Measurements from ENCODE around the gene DCANP1.

Gene DCANP1

GRCh38 chr5:135439231-135440205, 7.6 kb downstream of the DCANP1 start:
- TF ChIP-seq Cebpa-rat (IDR thresholded peaks at IDR 0.05), result no peak
- no peaks in the 10 kb centered on the region for H3K27me3 ChIP-seq
- H3K4me2 ChIP-seq, result peak overlapping the region; percentile 86 to 97 (median 91)
- H3K27ac ChIP-seq, result peak overlapping the region; percentile 44 to 99 (median 91); a peak in 20 of 22 replicates
- peaks cover 98 to 100% (median 100%) of the 10 kb centered on the region in 10 experiments for H3K4me1 ChIP-seq
- no peaks in the 10 kb centered on the region for H3K9me3 ChIP-seq (replicated peaks in 1 of 11)
- no peaks in the 10 kb centered on the region for H3K36me3 ChIP-seq
- H3K9ac ChIP-seq, result peak overlapping the region; percentile 20 to 88 (median 59); a peak in 19 of 22 replicates
- no peaks in the 10 kb centered on the region for H4K20me1 ChIP-seq
- H3K4me3 ChIP-seq, result peak overlapping the region in 5 of 10 experiments; percentile 3 to 49 (median 33); a peak in 6 of 20 replicates

DNA sequence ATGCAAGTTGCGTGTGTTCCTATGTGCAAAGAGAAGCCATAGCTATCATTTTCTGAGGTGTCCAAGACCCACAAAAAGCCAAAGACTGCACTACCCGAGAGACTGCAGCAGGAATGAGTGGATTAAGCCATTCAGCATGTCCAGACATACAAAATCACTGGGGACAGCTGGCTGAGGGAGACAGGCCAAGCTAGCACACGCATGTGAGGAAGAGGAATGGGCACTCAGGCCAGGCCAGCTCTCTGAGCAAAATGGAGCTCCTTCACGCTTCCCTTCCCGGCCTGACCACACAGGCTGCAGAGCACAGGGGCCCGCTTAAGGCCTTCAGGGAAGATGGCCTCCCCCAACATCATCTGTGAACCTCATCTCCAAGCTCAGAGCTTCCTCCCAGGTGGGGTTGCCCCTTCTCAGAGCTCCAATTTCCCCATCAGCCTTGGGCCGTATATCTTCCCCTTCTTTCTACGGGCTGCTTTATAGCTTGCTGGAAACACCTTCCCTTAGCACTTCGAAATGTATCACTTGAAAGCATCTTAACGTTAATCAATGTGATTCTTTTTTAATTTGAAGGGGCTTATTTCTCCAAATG, 8.4 kb downstream of the DCANP1 start:
- H3K4me1 ChIP-seq, result peaks cover 98 to 100% (median 100%) of the 10 kb centered on the region in 10 experiments
- peak overlapping the region; percentile 45 to 99 (median 91); a peak in 20 of 22 replicates for H3K27ac ChIP-seq
- H3K9ac ChIP-seq, result peak overlapping the region in 7 of 11 experiments; percentile 19 to 88 (median 81); a peak in 10 of 22 replicates
- TF ChIP-seq Cebpa-rat (IDR thresholded peaks at IDR 0.05), result no peak
- no peaks in the 10 kb centered on the region for H4K20me1 ChIP-seq
- H3K4me2 ChIP-seq, result peak overlapping the region; percentile 86 to 97 (median 91)
- H3K27me3 ChIP-seq, result no peaks in the 10 kb centered on the region
- no peak overlapping the region; a peak in 1 of 20 replicates for H3K4me3 ChIP-seq
- H3K9me3 ChIP-seq (replicated peaks in 1 of 11), result no peaks in the 10 kb centered on the region
- H3K36me3 ChIP-seq, result no peaks in the 10 kb centered on the region

DNA sequence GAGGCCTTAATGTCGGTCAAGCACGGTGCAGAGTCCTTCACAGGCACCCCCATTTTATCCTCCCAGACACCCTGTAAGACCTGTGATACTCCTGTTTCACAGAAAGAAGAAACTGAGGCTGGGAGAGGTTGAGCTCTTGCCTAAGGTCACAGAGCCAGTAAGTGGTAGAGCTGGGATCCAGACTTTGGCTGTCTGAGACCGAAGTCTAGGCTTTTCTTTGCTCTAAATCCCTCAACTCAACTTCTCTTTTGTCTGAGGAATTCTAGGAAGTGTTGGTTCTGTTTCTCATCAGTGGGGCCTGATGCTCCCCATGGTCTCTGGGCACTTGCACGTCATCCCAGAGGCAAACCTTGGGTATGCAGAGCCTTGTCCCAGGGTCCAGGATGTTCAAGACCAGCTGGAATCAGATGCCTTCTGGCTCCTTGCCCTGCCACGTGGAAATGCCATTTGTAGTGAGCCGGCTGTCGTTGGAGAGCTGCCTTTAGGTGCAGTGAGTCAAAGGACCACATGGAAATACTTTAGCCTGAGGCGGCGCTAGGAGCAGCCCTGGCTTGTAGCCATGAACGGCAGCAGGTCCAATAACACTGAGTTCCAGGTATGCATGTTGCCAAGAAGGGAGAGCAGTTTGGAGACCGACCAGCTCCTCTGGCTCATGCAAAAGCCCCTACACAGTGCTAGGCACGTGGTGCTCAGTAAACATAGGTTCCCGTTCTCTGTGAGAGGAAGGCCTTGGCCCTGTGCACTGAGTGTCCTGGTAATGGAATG, 9.2 kb downstream of the DCANP1 start:
- Histone ChIP-seq H3K4me2 (peak overlapping the region; percentile 86 to 97 (median 91)), H3K9ac (peak overlapping the region; percentile 44 to 88 (median 78); a peak in 20 of 22 replicates), H3K4me3 (peak overlapping the region in 3 of 10 experiments; percentile 22 to 47 (median 32); a peak in 6 of 20 replicates)

DNA sequence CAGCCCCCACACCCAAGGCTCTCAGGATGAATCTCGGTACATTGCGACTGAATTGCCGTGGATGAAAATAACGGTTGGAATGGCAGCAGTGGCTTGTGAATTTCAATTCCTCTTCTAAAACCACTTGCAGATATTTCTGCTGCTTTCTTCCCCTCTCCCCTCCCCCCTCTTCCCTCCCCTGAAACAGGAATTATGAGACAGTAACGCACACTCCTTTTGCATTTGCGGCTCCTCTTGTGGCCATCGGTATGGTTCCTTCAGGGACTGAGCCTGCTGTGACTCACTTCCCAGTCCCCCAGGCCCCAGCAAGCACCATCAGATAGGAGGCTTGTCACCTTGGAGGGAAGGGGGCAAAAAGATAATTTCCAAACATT, 9.7 kb downstream of the DCANP1 start:
- Histone ChIP-seq H4K20me1 (no peaks in the 10 kb centered on the region), H3K27ac (peak overlapping the region; percentile 70 to 99 (median 91); a peak in 21 of 22 replicates), H3K4me2 (peak overlapping the region; percentile 86 to 97 (median 91)), H3K9ac (peak overlapping the region; percentile 66 to 88 (median 78); a peak in 21 of 22 replicates), H3K4me3 (peak overlapping the region; percentile 17 to 53 (median 38); a peak in 13 of 20 replicates), H3K27me3 (no peaks in the 10 kb centered on the region), H3K9me3 (replicated peaks in 1 of 11) (no peaks in the 10 kb centered on the region), H3K4me1 (peaks cover 98 to 100% (median 100%) of the 10 kb centered on the region in 10 experiments), H3K36me3 (no peaks in the 10 kb centered on the region)
- no peak for TF ChIP-seq Cebpa-rat (IDR thresholded peaks at IDR 0.05)

More for the DNA sequence above, 9.2 kb downstream of the DCANP1 start:
- H3K4me1 ChIP-seq, result peaks cover 98 to 100% (median 100%) of the 10 kb centered on the region in 10 experiments
- H3K27ac ChIP-seq, result peak overlapping the region; percentile 45 to 99 (median 91); a peak in 21 of 22 replicates
- no peaks in the 10 kb centered on the region for H3K36me3 ChIP-seq
- H3K9me3 ChIP-seq (replicated peaks in 1 of 11), result no peaks in the 10 kb centered on the region
- no peak for TF ChIP-seq Cebpa-rat (IDR thresholded peaks at IDR 0.05)
- H3K27me3 ChIP-seq, result no peaks in the 10 kb centered on the region
- no peaks in the 10 kb centered on the region for H4K20me1 ChIP-seq

DNA sequence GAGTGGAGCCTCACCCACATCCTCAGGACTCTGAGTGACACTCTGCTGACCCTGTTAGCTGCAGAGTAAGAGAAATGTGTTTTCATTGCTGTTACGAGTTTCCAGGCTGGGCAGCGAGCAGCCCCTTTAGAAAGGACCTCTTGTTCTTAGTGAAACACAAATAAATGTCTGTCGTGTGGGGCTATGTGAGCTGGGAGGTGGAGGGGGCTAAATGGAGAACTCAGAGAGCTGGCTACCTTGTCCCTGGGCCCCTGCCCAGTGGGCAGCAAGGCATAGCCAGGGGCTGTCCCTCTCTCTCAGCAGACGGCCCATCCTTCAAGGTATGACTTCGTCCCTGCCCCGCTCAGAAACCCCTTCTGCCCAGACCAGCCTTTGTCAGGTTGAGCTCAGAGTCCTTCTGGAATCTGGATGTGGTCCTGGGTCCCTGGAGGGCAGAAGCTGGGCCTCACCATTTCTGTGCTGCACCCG, 10.2 kb downstream of the DCANP1 start:
- peak overlapping the region; percentile 66 to 88 (median 78); a peak in 21 of 22 replicates for H3K9ac ChIP-seq
- no peaks in the 10 kb centered on the region for H3K27me3 ChIP-seq
- H4K20me1 ChIP-seq, result no peaks in the 10 kb centered on the region
- H3K4me2 ChIP-seq, result peak overlapping the region; percentile 86 to 97 (median 91)
- H3K27ac ChIP-seq, result peak overlapping the region; percentile 70 to 99 (median 91)
- TF ChIP-seq Cebpa-rat (IDR thresholded peaks at IDR 0.05), result no peak
- H3K4me1 ChIP-seq, result peaks cover 98 to 100% (median 100%) of the 10 kb centered on the region in 10 experiments
- peak overlapping the region; percentile 17 to 53 (median 38); a peak in 17 of 20 replicates for H3K4me3 ChIP-seq
- H3K36me3 ChIP-seq, result no peaks in the 10 kb centered on the region
- no peaks in the 10 kb centered on the region for H3K9me3 ChIP-seq (replicated peaks in 1 of 11)

GRCh38 chr5:135435467-135436330, 11.4 kb downstream of the DCANP1 start:
- no peaks in the 10 kb centered on the region for H4K20me1 ChIP-seq
- peak overlapping the region; percentile 7 to 88 (median 64); a peak in 15 of 22 replicates for H3K9ac ChIP-seq
- H3K4me1 ChIP-seq, result peaks cover 89 to 100% (median 93%) of the 10 kb centered on the region in 10 experiments
- H3K27ac ChIP-seq, result peak overlapping the region; percentile 29 to 99 (median 91); a peak in 20 of 22 replicates
- no peak for TF ChIP-seq Cebpa-rat (IDR thresholded peaks at IDR 0.05)
- no peaks in the 10 kb centered on the region for H3K36me3 ChIP-seq
- H3K4me2 ChIP-seq, result peak overlapping the region; percentile 86 to 97 (median 91)
- H3K4me3 ChIP-seq, result no peak overlapping the region
- H3K9me3 ChIP-seq (replicated peaks in 1 of 11), result peaks cover 0 to 3% (median 0%) of the 10 kb centered on the region in 11 experiments; a peak in 1 of 22 replicates
- H3K27me3 ChIP-seq, result no peaks in the 10 kb centered on the region

DNA sequence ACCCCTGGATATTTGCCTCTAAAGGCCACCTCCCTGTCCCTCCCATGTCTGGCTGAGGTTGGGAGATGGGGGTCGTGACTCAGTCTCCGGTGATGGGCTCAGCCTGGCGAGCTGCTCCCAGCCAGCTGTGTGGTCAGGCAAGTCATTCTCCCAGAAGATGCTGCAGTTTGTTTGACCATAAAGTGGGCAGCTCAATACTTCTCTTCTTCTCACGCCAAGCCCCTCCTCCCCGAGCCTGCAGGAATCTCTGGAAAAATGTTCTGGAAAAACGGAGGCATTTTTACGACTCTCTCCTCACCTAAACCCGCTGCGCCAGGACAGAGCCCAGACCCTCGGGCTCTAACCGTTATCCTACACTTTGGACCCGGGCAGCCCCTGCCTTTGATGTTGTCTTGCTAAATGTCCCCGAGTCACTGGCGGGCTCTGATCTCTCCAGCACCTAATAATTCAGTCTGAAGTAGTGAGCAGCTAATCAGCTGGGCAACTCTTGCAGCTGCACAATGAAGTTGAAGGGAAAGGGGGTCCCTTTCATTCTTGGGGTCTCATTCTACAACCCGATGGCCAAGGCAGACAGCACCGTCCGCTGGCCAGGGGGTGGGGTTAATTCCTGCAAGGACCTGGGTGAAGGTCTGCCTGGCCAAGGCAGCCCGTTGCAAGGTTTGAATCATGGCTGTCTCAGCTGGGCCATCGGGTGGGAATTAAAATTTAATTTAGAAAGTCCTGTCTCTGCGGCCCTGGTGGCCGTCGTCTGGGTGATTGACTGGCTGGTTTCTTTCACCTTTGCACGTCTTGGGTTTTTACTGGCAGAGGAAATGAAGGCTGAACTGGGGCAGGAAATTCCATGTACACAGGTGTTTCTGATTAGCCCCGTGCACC, 12.3 kb downstream of the DCANP1 start:
- Histone ChIP-seq H3K9me3 (replicated peaks in 1 of 11) (peaks cover 0 to 3% (median 0%) of the 10 kb centered on the region in 11 experiments; a peak in 1 of 22 replicates), H3K27ac (peak overlapping the region; percentile 52 to 99 (median 91); a peak in 21 of 22 replicates), H3K4me1 (peaks cover 88 to 100% (median 93%) of the 10 kb centered on the region in 10 experiments), H3K36me3 (no peaks in the 10 kb centered on the region), H4K20me1 (no peaks in the 10 kb centered on the region), H3K4me2 (peak overlapping the region; percentile 86 to 97 (median 91)), H3K4me3 (peak overlapping the region in 2 of 10 experiments; percentile 1 to 18; a peak in 1 of 20 replicates), H3K9ac (peak overlapping the region; percentile 46 to 88 (median 69); a peak in 19 of 22 replicates), H3K27me3 (no peaks in the 10 kb centered on the region)
- no peak for TF ChIP-seq Cebpa-rat (IDR thresholded peaks at IDR 0.05)

Measured in BLaER1 treated with 17β-estradiol and CSF1 and Interleukin-3, amounts not matched to agents 10 nM and 100 nM (cell line).